Suprapubic skin (tissue), 3 donors: ENCODE data around the gene ZNF205.
"Not testable (repeated sequence)": the region's sequence is repeated elsewhere in the genome, so short reads cannot be mapped to it uniquely, and the experiment has no call there.

Source experiments
- CTCF ChIP-seq, 2 donors: fragments of 200-600 bp in 1 of 2; fragments of 450-650 bp in 1 of 2; sonication (generic) in 1 of 2; IDR thresholded peaks; one replicate each; pipeline ENCODE4 v1.5.1; 2016 to 2019; ENCODE audit warnings: antibody characterized with exemption in 2 of 2, mild to moderate bottlenecking in 1 of 2, moderate library complexity in 1 of 2
- POLR2AphosphoS5 ChIP-seq, 3 donors: sonication (generic); formaldehyde crosslinking; IDR thresholded peaks; one replicate each; pipeline ENCODE4 v1.6.1; 2017; ENCODE audit warnings: antibody characterized with exemption in 3 of 3

GRCh38 chr16:3168729-3169128, 56.3 kb downstream of the ZNF205 start:
- TF ChIP-seq CTCF, POLR2AphosphoS5 (IDR thresholded peaks at IDR 0.05): not testable (repeated sequence)
